Cardiac muscle cell (in vitro differentiated cells and primary cell): ENCODE results near the gene WNT3. TPM values are rescaled to one million over a fixed set of nuclear protein-coding genes. Genes with fewer than 3 reads are reported as not detected.
A peak's percentile ranks its signal among the peaks of the same experiment; 100 is the strongest.

ENCODE experiments used
- DNase-seq, 2 donors: peaks; one replicate each; pipeline versions ENCODE4 v3.0.0 to v3.0.0-alpha.2; 2010 to 2017; ENCODE audit warnings: low read depth in 1 of 2, low spot score in 1 of 2
- H3K27ac ChIP-seq: fragments of 200-600 bp; sonication (generic); 2 replicates; pipeline ENCODE4 v1.5.1; 2016
- H3K27me3 ChIP-seq: fragments of 200-600 bp; sonication (generic); 2 replicates; pipeline ENCODE4 v1.6.0; 2016; ENCODE audit warnings: control low read depth
- H3K36me3 ChIP-seq: fragments of 200-600 bp; sonication (generic); 2 replicates; pipeline ENCODE4 v1.5.1; 2016; ENCODE audit warnings: control low read depth
- H3K4me1 ChIP-seq: fragments of 200-600 bp; sonication (generic); 2 replicates; pipeline ENCODE4 v1.8.1; 2017; ENCODE audit warnings: low read depth, mild to moderate bottlenecking, mixed run types
- H3K4me3 ChIP-seq: fragments of 200-600 bp; sonication (generic); 2 replicates; pipeline ENCODE4 v1.5.1; 2016; ENCODE audit warnings: mild to moderate bottlenecking
- H3K9me3 ChIP-seq: fragments of 200-600 bp; sonication (generic); 2 replicates; pipeline ENCODE4 v1.5.1; 2017; ENCODE audit warnings: low read depth, mild to moderate bottlenecking, control low read depth
- polyA plus RNA-seq: library from polyadenylated mRNA; unstranded; fragments of >200 nt; fragmentation: Nextera tagmentation; extraction: Ambion mirVana; gene quantifications from 2 replicates; pipeline ENCODE4 v1.2.1, GENCODE V29; 2016
- total RNA-seq: library from RNA; depleted of rRNA; stranded (reverse); fragments of >200 nt; gene quantifications from 2 replicates; pipeline ENCODE4 v1.2.3, GENCODE V29; 2016
- TF ChIP-seq, protein P1 (sequence below): IDR thresholded peaks from 2 replicates; pipeline ENCODE4 v1.5.1; 2012; ENCODE audit warnings: low read depth, mild to moderate bottlenecking, low read length

WNT3 gene
- total and polyA plus RNA-seq, 2 experiments from 2014 or later, result 5.8 to 7.3 TPM

DNA sequence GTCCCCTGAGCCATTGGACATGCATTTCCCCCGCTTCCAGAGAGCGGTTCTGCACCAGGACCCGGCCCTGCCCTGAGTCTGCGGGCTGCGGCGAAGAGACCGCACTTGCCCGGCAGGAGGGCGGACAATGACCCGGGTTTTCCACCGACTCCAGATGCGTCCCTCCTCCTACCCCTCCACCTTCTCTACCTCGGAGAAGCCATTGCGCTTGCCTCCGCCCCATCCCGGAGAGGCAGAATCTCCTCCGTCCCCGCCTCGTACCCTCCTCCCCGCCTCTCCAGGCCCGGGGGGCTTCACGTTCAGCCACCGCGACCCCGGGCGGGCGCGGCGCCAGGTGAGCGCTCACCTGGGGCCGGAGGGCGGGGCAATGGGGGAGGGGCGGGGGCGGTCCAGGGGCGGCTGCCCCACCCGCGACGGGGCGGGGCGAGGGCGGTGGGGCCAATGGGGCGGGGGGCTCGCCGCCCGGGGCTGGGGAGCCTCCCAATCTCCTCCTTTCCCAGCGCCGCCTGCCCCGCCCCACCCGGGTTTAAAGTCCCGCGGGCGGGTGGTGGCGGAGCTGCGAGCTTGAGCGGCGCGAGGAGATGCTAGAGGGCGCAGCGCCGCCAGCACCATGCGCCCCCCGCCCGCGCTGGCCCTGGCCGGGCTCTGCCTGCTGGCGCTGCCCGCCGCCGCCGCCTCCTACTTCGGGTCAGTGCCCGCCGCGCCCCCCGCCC, 32.7 kb upstream of the WNT3 start, which contains the start of gene WNT9B:
TSS of gene WNT9B (plus strand) at position 555 of the 713 bp plus-strand sequence. CDS start at position 611, 56 bp downstream.
- Histone ChIP-seq H3K27me3 (peaks cover 53% of the 10 kb centered on the region), H3K9me3 (no peaks in the 10 kb centered on the region), H3K4me3 (peak within 1 kb of the TSS; percentile 35), H3K27ac (no peak within 1 kb of the TSS), H3K36me3 (no peaks in the 10 kb centered on the region), H3K4me1 (peaks cover 5% of the 10 kb centered on the region)
- TF ChIP-seq, protein P1, sequence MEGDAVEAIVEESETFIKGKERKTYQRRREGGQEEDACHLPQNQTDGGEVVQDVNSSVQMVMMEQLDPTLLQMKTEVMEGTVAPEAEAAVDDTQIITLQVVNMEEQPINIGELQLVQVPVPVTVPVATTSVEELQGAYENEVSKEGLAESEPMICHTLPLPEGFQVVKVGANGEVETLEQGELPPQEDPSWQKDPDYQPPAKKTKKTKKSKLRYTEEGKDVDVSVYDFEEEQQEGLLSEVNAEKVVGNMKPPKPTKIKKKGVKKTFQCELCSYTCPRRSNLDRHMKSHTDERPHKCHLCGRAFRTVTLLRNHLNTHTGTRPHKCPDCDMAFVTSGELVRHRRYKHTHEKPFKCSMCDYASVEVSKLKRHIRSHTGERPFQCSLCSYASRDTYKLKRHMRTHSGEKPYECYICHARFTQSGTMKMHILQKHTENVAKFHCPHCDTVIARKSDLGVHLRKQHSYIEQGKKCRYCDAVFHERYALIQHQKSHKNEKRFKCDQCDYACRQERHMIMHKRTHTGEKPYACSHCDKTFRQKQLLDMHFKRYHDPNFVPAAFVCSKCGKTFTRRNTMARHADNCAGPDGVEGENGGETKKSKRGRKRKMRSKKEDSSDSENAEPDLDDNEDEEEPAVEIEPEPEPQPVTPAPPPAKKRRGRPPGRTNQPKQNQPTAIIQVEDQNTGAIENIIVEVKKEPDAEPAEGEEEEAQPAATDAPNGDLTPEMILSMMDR, result no peak
- DNase-seq, result peak in 1 of 2 donors; percentile 79

- Histone ChIP-seq H3K36me3 (no peaks in the 10 kb centered on the region), H3K9me3 (no peaks in the 10 kb centered on the region), H3K4me3 (peak overlapping the region; percentile 35), H3K27ac (no peak overlapping the region), H3K27me3 (peaks cover 53% of the 10 kb centered on the region), H3K4me1 (peaks cover 5% of the 10 kb centered on the region)
- TF ChIP-seq, protein P1, result no peak
- no peak for DNase-seq
Observed at GRCh38 chr17:46850688-46851028, 32.2 kb upstream of the WNT3 start.

DNA sequence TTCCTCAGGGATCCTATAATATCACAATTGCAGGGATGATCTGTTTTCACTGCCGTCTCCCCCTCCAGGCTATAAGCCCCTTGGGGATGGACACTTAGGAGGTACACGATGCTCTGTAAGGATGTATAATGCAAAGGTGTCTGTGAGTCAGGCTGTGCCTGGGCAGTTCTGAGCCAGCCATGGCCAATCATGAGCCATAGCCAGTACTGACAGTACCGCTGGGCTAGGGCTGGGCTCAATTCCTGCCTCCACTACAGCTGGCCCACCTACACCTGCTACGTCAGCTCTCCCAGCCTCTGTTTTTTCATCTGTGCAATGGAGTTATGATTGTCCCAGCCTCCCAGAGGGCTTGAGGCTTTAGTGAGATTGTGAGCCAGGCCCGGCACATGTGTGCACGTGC, 30.0 kb upstream of the WNT3 start:
- Histone ChIP-seq H3K9me3 (no peaks in the 10 kb centered on the region), H3K4me1 (peaks cover 5% of the 10 kb centered on the region), H3K4me3 (no peak overlapping the region), H3K27ac (no peak overlapping the region), H3K36me3 (no peaks in the 10 kb centered on the region), H3K27me3 (peaks cover 53% of the 10 kb centered on the region)
- no peak for DNase-seq
- TF ChIP-seq, protein P1, result no peak

GRCh38 chr17:46847204-46848191, 29.0 kb upstream of the WNT3 start:
- TF ChIP-seq, protein P1, result no peak
- Histone ChIP-seq H3K9me3 (no peaks in the 10 kb centered on the region), H3K27me3 (peaks cover 48% of the 10 kb centered on the region), H3K27ac (no peak overlapping the region), H3K36me3 (no peaks in the 10 kb centered on the region), H3K4me3 (no peak overlapping the region), H3K4me1 (peaks cover 5% of the 10 kb centered on the region)
- no peak for DNase-seq

DNA sequence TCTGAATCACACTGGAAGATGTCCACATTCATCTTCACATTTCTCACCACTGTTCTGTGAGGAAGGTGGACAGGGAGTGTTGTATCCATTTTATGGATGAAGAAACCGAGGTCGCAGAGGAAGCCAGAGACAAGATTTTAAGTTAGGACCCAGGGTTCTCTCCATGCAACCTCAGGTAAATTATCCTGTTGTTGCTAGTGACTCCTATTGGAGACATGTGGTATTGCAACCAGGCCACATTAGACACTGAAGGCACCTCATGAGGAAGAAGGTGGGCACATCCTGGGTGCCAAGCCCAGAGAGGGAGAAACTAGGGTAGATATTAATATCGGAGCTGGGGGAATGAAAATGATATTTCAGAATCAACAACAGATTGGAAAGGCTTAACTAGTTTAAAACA, 24.3 kb upstream of the WNT3 start:
- H3K27me3 ChIP-seq, result peaks cover 15% of the 10 kb centered on the region
- no peak for DNase-seq

More for the DNA sequence above, 24.3 kb upstream of the WNT3 start:
- Histone ChIP-seq H3K4me1 (no peaks in the 10 kb centered on the region), H3K9me3 (no peaks in the 10 kb centered on the region), H3K36me3 (no peaks in the 10 kb centered on the region), H3K4me3 (no peak overlapping the region), H3K27ac (no peak overlapping the region)
- TF ChIP-seq, protein P1, result peak; percentile 59
